HCT116 (cell line): ENCODE measurements around the gene NDOR1. TPM values are rescaled to one million over a fixed set of nuclear protein-coding genes. Genes with fewer than 3 reads are reported as not detected.

Source experiments
- ATAC-seq: fragments of 200-7000 bp; cut with Tn5 transposase; 2 replicates; pipeline ENCODE4 v1.9.1; 2020; ENCODE audit warnings: mild to moderate bottlenecking, moderate library complexity
- BruUV-seq: library from RNA; stranded (reverse); fragments of 400-500 nt; replicated peaks from 2 replicates; lab custom pipeline; 2021; lab: Mats Ljungman, UMichigan
- CTCF ChIA-PET: fragments of 300-600 bp; sonication (Branson Sonifier 250); formaldehyde crosslinking; loops from one replicate; lab custom pipeline; 2021; ENCODE audit warnings: antibody characterized with exemption; lab: Charles Lee
- POLR2A ChIA-PET: fragments of 300-600, 350-600 bp; sonication (Branson Sonifier 250); formaldehyde crosslinking; loops from one replicate; lab custom pipeline; 2021; ENCODE audit warnings: antibody characterized with exemption; lab: Charles Lee
- RAD21 ChIA-PET, 2 experiments: fragments of 300-600 bp; sonication (Branson Sonifier 250); formaldehyde crosslinking; loops; one replicate each; lab custom pipeline; 2023; ENCODE audit warnings: low total read pairs in 2 of 2; ENCODE audit not compliant: uncharacterized antibody in 2 of 2, unreplicated experiment in 2 of 2, low non-redundant PET in 1 of 2; lab: Charles Lee
- DNase-seq: peaks from one replicate; pipeline ENCODE4 v3.0.0-alpha.2; 2010; ENCODE audit warnings: low read depth, low spot score
- H2AFZ ChIP-seq: fragments of 200-600 bp; shearing (Covaris generic), sonication (generic); 2 replicates; pipeline ENCODE4 v1.6.1; 2017; ENCODE audit warnings: low read depth, mixed run types, mixed read lengths, antibody characterized with exemption, low read length; ENCODE audit not compliant: poor library complexity, severe bottlenecking
- H3K27ac ChIP-seq: 2 replicates; pipeline ENCODE4 v1.5.1; 2012; ENCODE audit warnings: low read depth, low read length
- H3K27me3 ChIP-seq: fragments of 200-600 bp; sonication (generic); 2 replicates; pipeline ENCODE4 v1.6.1; 2016; ENCODE audit warnings: mixed run types, low read length, mixed read lengths; ENCODE audit not compliant: insufficient read depth
- H3K36me3 ChIP-seq, 2 experiments: fragments of 200-500 bp in 1 of 2; fragments of 200-600 bp in 1 of 2; sonication (Bioruptor generic) in 1 of 2; sonication (generic) in 1 of 2; 2 replicates each; pipeline versions ENCODE4 v1.5.1 to v1.6.1; 2014 to 2016; ENCODE audit warnings: low read length in 2 of 2, inconsistent platforms in 1 of 2, mixed read lengths in 1 of 2, mixed run types in 1 of 2; ENCODE audit not compliant: insufficient read depth in 2 of 2, control insufficient read depth in 1 of 2
- H3K4me1 ChIP-seq, 2 experiments: fragments of 200-600 bp in 1 of 2; sonication (generic) in 1 of 2; 2 replicates each; pipeline versions ENCODE4 v1.5.1 to v1.6.1; 2012 to 2017; ENCODE audit warnings: low read length in 2 of 2, inconsistent platforms in 1 of 2, mild to moderate bottlenecking in 1 of 2, mixed read lengths in 1 of 2, mixed run types in 1 of 2, moderate library complexity in 1 of 2; ENCODE audit not compliant: insufficient read depth in 2 of 2, control insufficient read depth in 1 of 2
- H3K4me2 ChIP-seq: fragments of 200-600 bp; sonication (generic); 2 replicates; pipeline ENCODE4 v1.6.1; 2017; ENCODE audit warnings: mixed run types, low read length, mixed read lengths
- H3K4me3 ChIP-seq, 2 experiments: fragments of 200-600 bp in 1 of 2; sonication (generic) in 1 of 2; replicated peaks in 1 of 2; 2 replicates each; pipeline ENCODE4 v1.5.1; 2011 to 2016; ENCODE audit warnings: low read length in 2 of 2, control low read depth in 1 of 2, low read depth in 1 of 2, mild to moderate bottlenecking in 1 of 2, mixed read lengths in 1 of 2, mixed run types in 1 of 2
- H3K79me2 ChIP-seq: fragments of 200-600 bp; sonication (generic); 2 replicates; pipeline ENCODE4 v1.6.1; 2017; ENCODE audit warnings: mild to moderate bottlenecking, mixed run types, low read length, moderate library complexity, mixed read lengths; ENCODE audit not compliant: insufficient read depth
- H3K9ac ChIP-seq: fragments of 200-600 bp; sonication (generic); 2 replicates; pipeline ENCODE4 v1.6.1; 2016; ENCODE audit warnings: low read length, mixed read lengths
- H3K9me2 ChIP-seq: fragments of 200-600 bp; sonication (generic), shearing (Covaris generic); 2 replicates; pipeline ENCODE4 v1.6.1; 2017; ENCODE audit warnings: mixed run types, mild to moderate bottlenecking, moderate library complexity; ENCODE audit not compliant: insufficient read depth
- H3K9me3 ChIP-seq, 2 experiments: fragments of 200-500 bp in 1 of 2; fragments of 200-600 bp in 1 of 2; sonication (Bioruptor generic) in 1 of 2; sonication (generic) in 1 of 2; 2 replicates each; pipeline ENCODE4 v1.6.1; 2014 to 2017; ENCODE audit warnings: low read length in 2 of 2, mixed read lengths in 2 of 2, inconsistent platforms in 1 of 2, low read depth in 1 of 2, mild to moderate bottlenecking in 1 of 2, mixed run types in 1 of 2, moderate library complexity in 1 of 2; ENCODE audit not compliant: control insufficient read depth in 1 of 2, insufficient read depth in 1 of 2
- H4K20me1 ChIP-seq: fragments of 200-600 bp; sonication (generic), shearing (Covaris generic); 2 replicates; pipeline ENCODE4 v1.6.1; 2017; ENCODE audit warnings: mixed run types, mild to moderate bottlenecking, moderate library complexity; ENCODE audit not compliant: insufficient read depth
- CBX3 ChIP-seq: IDR thresholded peaks from 2 replicates; pipeline ENCODE4 v1.6.1; 2012; ENCODE audit warnings: low read depth
- EGR1 ChIP-seq: IDR thresholded peaks from 2 replicates; pipeline ENCODE4 v1.6.1; 2012; ENCODE audit warnings: low read depth
- ELF1 ChIP-seq: IDR thresholded peaks from 2 replicates; pipeline ENCODE4 v1.6.1; 2012; ENCODE audit warnings: low read depth, borderline replicate concordance
- EZH2 ChIP-seq: fragments of 200-600 bp; sonication (generic); IDR thresholded peaks from 2 replicates; pipeline ENCODE4 v1.6.1; 2017; ENCODE audit warnings: antibody characterized with exemption, mixed run types
- EZH2phosphoT487 ChIP-seq: fragments of 200-600 bp; IDR thresholded peaks from 2 replicates; pipeline ENCODE4 v1.6.1; 2018; ENCODE audit warnings: antibody characterized with exemption, borderline replicate concordance
- JUND ChIP-seq: IDR thresholded peaks from 2 replicates; pipeline ENCODE4 v1.6.1; 2012
- POLR2AphosphoS5 ChIP-seq: IDR thresholded peaks from 2 replicates; pipeline ENCODE4 v1.6.1; 2011; ENCODE audit warnings: mild to moderate bottlenecking, low read depth, low read length, moderate library complexity
- SP1 ChIP-seq: IDR thresholded peaks from 2 replicates; pipeline ENCODE4 v1.6.1; 2012; ENCODE audit warnings: low read depth
- YY1 ChIP-seq: IDR thresholded peaks from 2 replicates; pipeline ENCODE4 v1.6.1; 2011; ENCODE audit warnings: low read length, low read depth, moderate library complexity, mild to moderate bottlenecking; ENCODE audit not compliant: insufficient replicate concordance; ENCODE audit errors: extremely low read depth
- ZFX ChIP-seq: fragments of 450-650 bp; IDR thresholded peaks from 2 replicates; pipeline ENCODE4 v1.6.1; 2017
- ZNF274 ChIP-seq: fragments of 200-500 bp; sonication (Bioruptor generic); IDR thresholded peaks from 2 replicates; pipeline ENCODE4 v1.6.1; 2014; ENCODE audit warnings: mild to moderate bottlenecking, low read depth, low read length, inconsistent platforms
- intact Hi-C: fragments of 100-400 bp; cut with micrococcal nuclease; formaldehyde crosslinking; loops from 2 replicates; pipeline ENCODE4 v1.10.0; 2022
- total RNA-seq: library from RNA; stranded (reverse); gene quantifications from one replicate; pipeline ENCODE4 v1.2.1, GENCODE V29; 2021; ENCODE audit not compliant: unreplicated experiment
- TF ChIP-seq, protein P1 (sequence below): IDR thresholded peaks from 2 replicates; pipeline ENCODE4 v1.6.1; 2012; ENCODE audit warnings: low read depth
- TF ChIP-seq, protein P2 (sequence below): IDR thresholded peaks from 2 replicates; pipeline ENCODE4 v1.6.1; 2012
- TF ChIP-seq, protein P3 (sequence below): IDR thresholded peaks from 2 replicates; pipeline ENCODE4 v1.6.1; 2012

Gene NDOR1
- total RNA-seq, 1 experiment from 2014 or later: 28.4 TPM

DNA sequence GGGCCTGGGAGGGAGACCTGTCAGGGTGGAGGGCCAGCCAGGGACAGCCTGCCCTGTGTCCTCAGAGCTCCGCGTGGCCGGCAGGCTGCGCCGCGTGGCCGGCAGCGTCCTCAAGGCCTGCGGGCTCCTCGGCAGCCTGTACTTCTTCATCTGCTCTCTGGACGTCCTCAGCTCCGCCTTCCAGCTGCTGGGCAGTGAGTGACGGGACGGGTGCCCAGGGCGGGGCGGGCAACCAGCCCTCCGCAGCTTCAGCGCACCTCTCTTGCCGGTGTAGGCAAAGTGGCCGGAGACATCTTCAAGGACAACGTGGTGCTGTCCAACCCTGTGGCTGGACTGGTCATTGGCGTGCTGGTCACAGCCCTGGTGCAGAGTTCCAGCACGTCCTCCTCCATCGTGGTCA, 27.0 kb downstream of the NDOR1 start:
- Histone ChIP-seq H3K4me1 (peaks cover 20 to 37% of the 10 kb centered on the region in 2 experiments), H3K79me2 (no peaks in the 10 kb centered on the region)
- no TSS peak for BruUV-seq

More for the DNA sequence above, 27.0 kb downstream of the NDOR1 start:
- no peaks in the 10 kb centered on the region for H3K9me3 ChIP-seq
- ATAC-seq (no peak), DNase-seq (no peak)
- H3K27ac ChIP-seq: no peak overlapping the region
- H3K4me2 ChIP-seq: no peak overlapping the region
- intact Hi-C loops: no loop called here
- no peaks in the 10 kb centered on the region for H3K9me2 ChIP-seq
- H3K4me3 ChIP-seq: no peak overlapping the region
- CTCF ChIA-PET: no interaction called here
- TF ChIP-seq CBX3 (no peak), YY1 (no peak), JUND (no peak), ZNF274 (no peak), ELF1 (no peak), EZH2 (no peak), EZH2phosphoT487 (no peak), SP1 (no peak), POLR2AphosphoS5 (no peak), ZFX (no peak), EGR1 (no peak)
- TF ChIP-seq, protein P1, sequence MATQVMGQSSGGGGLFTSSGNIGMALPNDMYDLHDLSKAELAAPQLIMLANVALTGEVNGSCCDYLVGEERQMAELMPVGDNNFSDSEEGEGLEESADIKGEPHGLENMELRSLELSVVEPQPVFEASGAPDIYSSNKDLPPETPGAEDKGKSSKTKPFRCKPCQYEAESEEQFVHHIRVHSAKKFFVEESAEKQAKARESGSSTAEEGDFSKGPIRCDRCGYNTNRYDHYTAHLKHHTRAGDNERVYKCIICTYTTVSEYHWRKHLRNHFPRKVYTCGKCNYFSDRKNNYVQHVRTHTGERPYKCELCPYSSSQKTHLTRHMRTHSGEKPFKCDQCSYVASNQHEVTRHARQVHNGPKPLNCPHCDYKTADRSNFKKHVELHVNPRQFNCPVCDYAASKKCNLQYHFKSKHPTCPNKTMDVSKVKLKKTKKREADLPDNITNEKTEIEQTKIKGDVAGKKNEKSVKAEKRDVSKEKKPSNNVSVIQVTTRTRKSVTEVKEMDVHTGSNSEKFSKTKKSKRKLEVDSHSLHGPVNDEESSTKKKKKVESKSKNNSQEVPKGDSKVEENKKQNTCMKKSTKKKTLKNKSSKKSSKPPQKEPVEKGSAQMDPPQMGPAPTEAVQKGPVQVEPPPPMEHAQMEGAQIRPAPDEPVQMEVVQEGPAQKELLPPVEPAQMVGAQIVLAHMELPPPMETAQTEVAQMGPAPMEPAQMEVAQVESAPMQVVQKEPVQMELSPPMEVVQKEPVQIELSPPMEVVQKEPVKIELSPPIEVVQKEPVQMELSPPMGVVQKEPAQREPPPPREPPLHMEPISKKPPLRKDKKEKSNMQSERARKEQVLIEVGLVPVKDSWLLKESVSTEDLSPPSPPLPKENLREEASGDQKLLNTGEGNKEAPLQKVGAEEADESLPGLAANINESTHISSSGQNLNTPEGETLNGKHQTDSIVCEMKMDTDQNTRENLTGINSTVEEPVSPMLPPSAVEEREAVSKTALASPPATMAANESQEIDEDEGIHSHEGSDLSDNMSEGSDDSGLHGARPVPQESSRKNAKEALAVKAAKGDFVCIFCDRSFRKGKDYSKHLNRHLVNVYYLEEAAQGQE: no peak
- TF ChIP-seq, protein P2, sequence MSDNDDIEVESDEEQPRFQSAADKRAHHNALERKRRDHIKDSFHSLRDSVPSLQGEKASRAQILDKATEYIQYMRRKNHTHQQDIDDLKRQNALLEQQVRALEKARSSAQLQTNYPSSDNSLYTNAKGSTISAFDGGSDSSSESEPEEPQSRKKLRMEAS: no peak
- TF ChIP-seq, protein P3, sequence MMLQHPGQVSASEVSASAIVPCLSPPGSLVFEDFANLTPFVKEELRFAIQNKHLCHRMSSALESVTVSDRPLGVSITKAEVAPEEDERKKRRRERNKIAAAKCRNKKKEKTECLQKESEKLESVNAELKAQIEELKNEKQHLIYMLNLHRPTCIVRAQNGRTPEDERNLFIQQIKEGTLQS: no peak
- no peak overlapping the region for H3K9ac ChIP-seq
- no peaks in the 10 kb centered on the region for H4K20me1 ChIP-seq
- H2AFZ ChIP-seq: no peak overlapping the region
- H3K27me3 ChIP-seq: no peaks in the 10 kb centered on the region
- POLR2A ChIA-PET: no interaction called here
- H3K36me3 ChIP-seq: no peaks in the 10 kb centered on the region
- RAD21 ChIA-PET: no interaction called here
